MM.1S (cell line): ENCODE results near the gene TSPAN32.

Experiments used
- DNase-seq: peaks from one replicate; pipeline ENCODE4 v3.0.0-alpha.2; 2015
- H2AFZ ChIP-seq: fragments of 300-600 bp; sonication (generic); 2 replicates; pipeline ENCODE4 v1.6.0; 2016; ENCODE audit warnings: antibody characterized with exemption, low read length
- H3F3A ChIP-seq: fragments of 300-600 bp; sonication (generic); 2 replicates; pipeline ENCODE4 v1.6.1; 2016; ENCODE audit warnings: mild to moderate bottlenecking, antibody characterized with exemption, low read length, moderate library complexity, mixed read lengths; ENCODE audit not compliant: insufficient read depth
- H3K27ac ChIP-seq: fragments of 300-600 bp; sonication (generic); 2 replicates; pipeline ENCODE4 v1.5.1; 2016; ENCODE audit warnings: mild to moderate bottlenecking, low read length
- H3K27me3 ChIP-seq: fragments of 300-600 bp; sonication (generic); replicated peaks from 2 replicates; pipeline ENCODE4 v1.6.0; 2016; ENCODE audit warnings: low read length; ENCODE audit not compliant: insufficient read depth
- H3K36me3 ChIP-seq: fragments of 300-600 bp; sonication (generic); replicated peaks from 2 replicates; pipeline ENCODE4 v1.6.1; 2016; ENCODE audit warnings: mild to moderate bottlenecking, low read length, mixed read lengths; ENCODE audit not compliant: insufficient read depth
- H3K4me1 ChIP-seq: fragments of 300-600 bp; sonication (generic); 2 replicates; pipeline ENCODE4 v1.6.1; 2016; ENCODE audit warnings: low read length, mixed read lengths
- H3K4me2 ChIP-seq: fragments of 300-600 bp; sonication (generic); 2 replicates; pipeline ENCODE4 v1.6.0; 2016; ENCODE audit warnings: low read depth, low read length
- H3K4me3 ChIP-seq: fragments of 300-600 bp; sonication (generic); 2 replicates; pipeline ENCODE4 v1.5.1; 2016; ENCODE audit warnings: low read length, mixed read lengths
- H3K79me2 ChIP-seq: fragments of 300-600 bp; sonication (generic); 2 replicates; pipeline ENCODE4 v1.6.1; 2016; ENCODE audit warnings: mixed run types, low read length, mixed read lengths
- H3K9ac ChIP-seq: fragments of 300-600 bp; sonication (generic); 2 replicates; pipeline ENCODE4 v1.6.1; 2016; ENCODE audit warnings: low read length, mixed read lengths
- H3K9me2 ChIP-seq: fragments of 300-600 bp; sonication (generic); replicated peaks from 2 replicates; pipeline ENCODE4 v1.6.1; 2016; ENCODE audit warnings: mild to moderate bottlenecking, low read length, mixed read lengths; ENCODE audit not compliant: insufficient read depth
- H3K9me3 ChIP-seq: fragments of 300-600 bp; sonication (generic); replicated peaks from 2 replicates; pipeline ENCODE4 v1.6.1; 2016; ENCODE audit warnings: mild to moderate bottlenecking, low read length, mixed read lengths; ENCODE audit not compliant: insufficient read depth
- H4K20me1 ChIP-seq: fragments of 300-600 bp; sonication (generic); 2 replicates; pipeline ENCODE4 v1.6.1; 2016; ENCODE audit warnings: mild to moderate bottlenecking, low read length, moderate library complexity, mixed read lengths; ENCODE audit not compliant: insufficient read depth
- EZH2 ChIP-seq: fragments of 300-600 bp; sonication (generic); optimal IDR thresholded peaks from 2 replicates; pipeline ENCODE3; 2017; ENCODE audit warnings: low read depth, mild to moderate bottlenecking, antibody characterized with exemption, low read length, mixed read lengths
- EZH2phosphoT487 ChIP-seq: fragments of 300-600 bp; sonication (generic); IDR thresholded peaks from 2 replicates; pipeline ENCODE4 v1.6.1; 2018; ENCODE audit warnings: antibody characterized with exemption, low read length
- TF ChIP-seq, protein P1 (sequence below): fragments of 300-600 bp; sonication (generic); IDR thresholded peaks from 2 replicates; pipeline ENCODE4 v1.5.1; 2016; ENCODE audit warnings: antibody characterized with exemption, low read length, mixed read lengths

TSPAN32 gene

DNA sequence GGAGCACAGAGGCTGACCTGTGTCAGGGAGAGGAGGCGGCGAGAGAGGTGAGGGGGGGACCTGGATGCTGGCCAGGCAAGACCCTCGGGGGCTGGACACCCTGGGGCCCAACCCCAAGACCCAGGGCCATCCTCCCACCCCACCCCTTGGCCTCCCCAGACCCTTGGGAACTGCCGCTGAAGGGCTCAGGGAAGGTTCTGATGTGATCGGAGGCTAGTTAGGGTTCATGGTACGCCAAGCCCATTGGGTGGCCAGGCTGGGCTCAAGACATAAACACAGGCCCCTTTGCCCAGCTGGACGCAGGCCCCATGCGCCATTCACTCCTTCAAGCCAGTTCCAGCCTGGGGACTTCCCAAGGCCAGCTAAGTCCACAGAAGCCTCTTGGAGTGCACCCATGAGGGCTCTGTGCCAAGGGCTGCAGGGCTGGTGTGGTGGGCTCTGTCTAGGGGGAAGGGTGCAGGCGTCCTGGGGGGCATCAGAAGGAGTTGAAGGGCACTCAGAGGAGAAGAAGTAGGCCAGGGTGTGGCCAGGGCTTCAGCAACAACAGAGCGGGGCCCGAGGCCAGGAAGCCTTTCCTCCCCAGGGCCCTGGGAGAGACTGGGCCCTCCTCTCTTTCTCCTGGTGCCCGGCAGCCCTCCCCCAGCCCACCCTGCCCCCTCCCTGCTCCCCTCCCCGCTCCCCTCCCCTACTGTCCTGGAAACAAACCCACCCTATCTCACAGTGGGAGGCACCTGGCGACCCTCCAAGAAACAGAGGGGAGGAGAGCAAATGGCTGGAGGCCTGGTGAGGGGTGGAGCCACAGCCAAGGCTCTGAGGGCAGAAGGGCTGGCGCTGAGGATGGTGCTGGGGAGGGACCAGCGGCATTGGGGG is 12.9 kb downstream of the TSPAN32 start:
- Histone ChIP-seq H3K4me3 (no peak overlapping the region), H3K27me3 (peaks cover 92% of the 10 kb centered on the region), H3K9me2 (no peaks in the 10 kb centered on the region), H3K79me2 (no peaks in the 10 kb centered on the region), H3K27ac (no peak overlapping the region), H3K4me2 (no peak overlapping the region), H3K36me3 (no peaks in the 10 kb centered on the region), H2AFZ (no peak overlapping the region), H3K9me3 (no peaks in the 10 kb centered on the region), H3K4me1 (no peaks in the 10 kb centered on the region), H3K9ac (no peak overlapping the region), H4K20me1 (no peaks in the 10 kb centered on the region), H3F3A (no peaks in the 10 kb centered on the region)
- DNase-seq, result no peak
- TF ChIP-seq EZH2phosphoT487 (no peak), EZH2 (no peak)
- TF ChIP-seq, protein P1, sequence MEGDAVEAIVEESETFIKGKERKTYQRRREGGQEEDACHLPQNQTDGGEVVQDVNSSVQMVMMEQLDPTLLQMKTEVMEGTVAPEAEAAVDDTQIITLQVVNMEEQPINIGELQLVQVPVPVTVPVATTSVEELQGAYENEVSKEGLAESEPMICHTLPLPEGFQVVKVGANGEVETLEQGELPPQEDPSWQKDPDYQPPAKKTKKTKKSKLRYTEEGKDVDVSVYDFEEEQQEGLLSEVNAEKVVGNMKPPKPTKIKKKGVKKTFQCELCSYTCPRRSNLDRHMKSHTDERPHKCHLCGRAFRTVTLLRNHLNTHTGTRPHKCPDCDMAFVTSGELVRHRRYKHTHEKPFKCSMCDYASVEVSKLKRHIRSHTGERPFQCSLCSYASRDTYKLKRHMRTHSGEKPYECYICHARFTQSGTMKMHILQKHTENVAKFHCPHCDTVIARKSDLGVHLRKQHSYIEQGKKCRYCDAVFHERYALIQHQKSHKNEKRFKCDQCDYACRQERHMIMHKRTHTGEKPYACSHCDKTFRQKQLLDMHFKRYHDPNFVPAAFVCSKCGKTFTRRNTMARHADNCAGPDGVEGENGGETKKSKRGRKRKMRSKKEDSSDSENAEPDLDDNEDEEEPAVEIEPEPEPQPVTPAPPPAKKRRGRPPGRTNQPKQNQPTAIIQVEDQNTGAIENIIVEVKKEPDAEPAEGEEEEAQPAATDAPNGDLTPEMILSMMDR, result no peak

DNA sequence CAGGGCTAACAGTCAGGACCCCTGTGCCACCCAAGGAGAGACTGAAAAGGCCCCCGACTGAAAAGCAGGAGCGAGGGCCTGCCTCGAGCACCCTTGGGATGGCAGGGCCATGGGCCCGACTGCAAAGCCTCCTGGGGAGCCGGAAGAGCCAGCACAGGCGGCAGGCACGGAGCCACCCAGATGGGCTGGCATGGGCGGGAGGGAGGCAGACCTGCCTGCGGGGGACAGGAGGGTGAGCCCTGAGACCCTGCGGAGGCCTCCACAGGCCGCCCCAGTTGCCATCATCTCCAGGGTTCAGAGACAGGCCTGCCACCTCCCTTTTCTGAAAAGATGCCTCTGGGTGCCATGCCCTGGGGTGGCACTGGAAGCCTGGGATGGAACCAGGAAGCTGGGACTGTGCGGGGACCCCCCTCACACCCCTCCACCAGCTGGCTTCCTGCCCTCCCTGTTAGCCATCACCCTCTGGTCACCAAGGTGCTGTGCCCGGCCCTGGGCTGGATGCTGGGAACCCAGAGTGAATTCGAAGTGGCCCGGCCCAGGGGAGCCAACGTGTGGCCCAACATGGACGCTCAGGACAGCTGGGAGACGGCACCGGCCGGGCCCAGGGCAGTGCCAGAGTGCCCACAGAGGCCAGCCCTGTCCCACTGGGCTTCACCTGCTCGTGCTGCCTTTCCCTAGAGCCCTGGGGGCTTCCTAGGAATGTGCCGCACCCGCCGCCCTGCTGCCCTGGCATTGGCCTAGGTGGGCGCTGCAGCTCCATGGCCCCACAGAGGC is 13.8 kb downstream of the TSPAN32 start:
- no peak overlapping the region for H3K4me2 ChIP-seq
- H3K9me2 ChIP-seq, result no peaks in the 10 kb centered on the region
- H4K20me1 ChIP-seq, result no peaks in the 10 kb centered on the region
- H3K4me1 ChIP-seq, result no peaks in the 10 kb centered on the region
- no peak overlapping the region for H3K9ac ChIP-seq
- no peak overlapping the region for H2AFZ ChIP-seq
- H3F3A ChIP-seq, result no peaks in the 10 kb centered on the region
- no peaks in the 10 kb centered on the region for H3K79me2 ChIP-seq
- H3K4me3 ChIP-seq, result no peak overlapping the region
- H3K9me3 ChIP-seq, result no peaks in the 10 kb centered on the region
- TF ChIP-seq EZH2 (no peak), EZH2phosphoT487 (no peak)
- TF ChIP-seq, protein P1, result no peak
- DNase-seq, result no peak
- peaks cover 92% of the 10 kb centered on the region for H3K27me3 ChIP-seq
- no peaks in the 10 kb centered on the region for H3K36me3 ChIP-seq
- no peak overlapping the region for H3K27ac ChIP-seq

DNA sequence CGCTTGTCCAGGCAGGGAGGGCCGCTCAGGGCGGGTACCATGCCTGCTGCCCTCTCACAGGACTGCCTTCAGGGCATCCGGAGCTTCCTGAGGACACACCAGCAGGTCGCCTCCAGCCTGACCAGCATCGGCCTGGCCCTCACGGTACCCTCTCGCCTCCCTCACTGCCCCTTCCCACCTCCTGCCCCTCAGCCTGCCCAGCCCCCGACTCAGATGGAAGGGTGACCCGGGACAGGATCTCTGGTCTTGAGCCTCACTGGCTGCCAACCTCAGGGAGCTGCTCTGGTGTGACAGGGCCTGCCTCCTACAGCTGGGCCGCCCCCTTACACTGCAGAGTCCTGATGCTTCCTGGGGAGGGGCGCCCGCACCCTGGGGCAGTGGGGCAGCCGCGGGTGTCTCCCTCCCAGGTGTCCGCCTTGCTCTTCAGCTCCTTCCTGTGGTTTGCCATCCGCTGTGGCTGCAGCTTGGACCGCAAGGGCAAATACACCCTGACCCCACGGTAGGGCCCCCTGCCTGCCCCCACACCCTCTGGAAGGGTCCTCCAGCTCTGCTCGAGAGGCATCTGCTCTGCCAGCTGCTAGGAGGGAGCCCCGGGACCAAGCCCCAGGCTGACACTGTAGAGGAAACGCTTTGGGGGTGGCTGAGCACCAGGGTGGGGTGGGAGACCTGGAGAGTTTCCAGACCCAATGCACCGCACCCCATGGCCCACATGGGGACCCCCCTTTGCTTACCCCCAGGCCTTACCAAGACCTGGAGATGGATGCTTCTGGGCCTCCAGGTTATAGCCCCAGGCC is 14.6 kb downstream of the TSPAN32 start:
- Histone ChIP-seq H4K20me1 (no peaks in the 10 kb centered on the region), H3K79me2 (no peaks in the 10 kb centered on the region), H3K36me3 (no peaks in the 10 kb centered on the region), H3K9me2 (no peaks in the 10 kb centered on the region), H2AFZ (no peak overlapping the region), H3K4me2 (no peak overlapping the region), H3K9ac (no peak overlapping the region), H3K4me3 (no peak overlapping the region), H3K4me1 (no peaks in the 10 kb centered on the region), H3K27ac (no peak overlapping the region), H3K9me3 (no peaks in the 10 kb centered on the region), H3K27me3 (peaks cover 92% of the 10 kb centered on the region), H3F3A (no peaks in the 10 kb centered on the region)
- DNase-seq, result no peak
- TF ChIP-seq, protein P1, result no peak
- TF ChIP-seq EZH2phosphoT487, result no peak
- TF ChIP-seq EZH2, result no peak
